Measurements from ENCODE around the gene TMEM101. TPM values are rescaled to one million over a fixed set of nuclear protein-coding genes. Genes with fewer than 3 reads are reported as not detected.
"Not testable (repeated sequence)": the region's sequence is repeated elsewhere in the genome, so short reads cannot be mapped to it uniquely, and the experiment has no call there.

TMEM101 gene
- total RNA-seq, 1 donor from 2014 or later = 67.3 TPM

DNA sequence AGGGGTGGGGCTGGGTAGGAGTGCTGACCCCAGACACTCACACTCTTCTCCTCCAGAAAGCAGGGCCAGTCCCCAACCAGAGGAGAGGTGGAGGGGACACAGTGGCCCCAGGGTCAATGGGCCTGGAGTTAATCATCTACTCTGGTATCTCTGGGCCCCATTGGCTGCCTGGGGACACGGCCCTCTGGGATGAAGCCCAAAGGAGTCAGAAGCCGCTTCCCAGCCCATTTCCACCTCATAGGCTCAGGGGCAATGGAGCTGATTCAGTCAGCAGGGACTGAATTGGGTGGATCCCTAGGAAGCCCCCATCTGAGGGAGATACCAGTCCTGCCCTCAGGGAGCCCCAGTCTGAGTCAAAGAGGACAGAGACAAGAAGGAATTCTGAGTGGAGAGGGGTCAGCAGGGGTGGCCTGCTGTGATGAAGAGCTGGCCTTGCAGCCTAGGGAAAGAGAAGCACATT lies 13.3 kb downstream of the TMEM101 start:
- Histone ChIP-seq H3K9ac (ENCODE audit: low read depth in 1 of 3, low read length in 3 of 3) (no peak overlapping the region), H3K9me3 (ENCODE audit: control insufficient read depth in 3 of 3, low read length in 3 of 3) (no peaks in the 10 kb centered on the region), H3K27me3 (ENCODE audit: control insufficient read depth in 3 of 3, insufficient read depth in 3 of 3, low read length in 3 of 3) (peaks cover 29 to 48% (median 33%) of the 10 kb centered on the region in 3 donors), H3K4me3 (ENCODE audit: low read length in 3 of 3) (no peak overlapping the region), H3K27ac (ENCODE audit: low read depth, low read length) (no peak overlapping the region), H3K36me3 (ENCODE audit: control insufficient read depth in 3 of 3, insufficient read depth in 3 of 3, low read length in 3 of 3) (no peaks in the 10 kb centered on the region), H3K4me1 (ENCODE audit: control insufficient read depth in 3 of 3, insufficient read depth in 3 of 3, low read length in 3 of 3) (peaks cover 16 to 19% (median 17%) of the 10 kb centered on the region in 3 donors)

DNA sequence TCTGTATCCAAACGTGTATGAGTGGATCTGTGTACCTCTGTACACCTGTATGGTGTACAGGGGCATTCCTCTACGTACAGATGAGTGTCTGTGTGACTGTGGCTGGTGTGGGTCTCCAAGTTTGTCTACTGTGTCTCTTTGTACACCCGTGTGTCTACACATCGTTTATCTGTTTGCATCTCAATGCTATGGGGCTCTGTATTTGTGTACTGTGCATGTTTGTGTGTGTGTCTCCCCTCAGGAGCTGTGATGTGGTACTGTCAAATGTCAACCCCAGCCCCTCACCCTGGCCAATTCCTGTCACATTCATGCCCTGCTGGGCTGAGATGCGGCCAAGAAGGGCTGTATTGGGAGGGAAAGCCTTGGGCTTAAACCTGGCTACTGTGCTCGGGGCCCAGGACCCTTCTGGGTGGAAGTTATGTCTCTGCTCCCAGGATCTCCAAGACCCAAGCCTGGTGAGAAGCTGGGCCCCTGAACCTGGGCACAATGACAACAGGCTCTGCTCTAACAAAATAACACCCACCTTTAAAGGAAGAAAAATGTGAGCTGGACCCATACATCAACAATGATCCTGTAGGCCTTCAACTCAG lies 13.8 kb downstream of the TMEM101 start:
- H3K27me3 ChIP-seq (ENCODE audit: control insufficient read depth in 3 of 3, insufficient read depth in 3 of 3, low read length in 3 of 3) = peaks cover 28 to 48% (median 32%) of the 10 kb centered on the region in 3 donors
- H3K36me3 ChIP-seq (ENCODE audit: control insufficient read depth in 3 of 3, insufficient read depth in 3 of 3, low read length in 3 of 3) = no peaks in the 10 kb centered on the region
- no peaks in the 10 kb centered on the region for H3K9me3 ChIP-seq (ENCODE audit: control insufficient read depth in 3 of 3, low read length in 3 of 3)
- no peak overlapping the region for H3K9ac ChIP-seq (ENCODE audit: low read depth in 1 of 3, low read length in 3 of 3)
- peaks cover 11 to 14% (median 12%) of the 10 kb centered on the region in 3 donors for H3K4me1 ChIP-seq (ENCODE audit: control insufficient read depth in 3 of 3, insufficient read depth in 3 of 3, low read length in 3 of 3)
- H3K27ac ChIP-seq (ENCODE audit: low read depth, low read length) = no peak overlapping the region
- H3K4me3 ChIP-seq (ENCODE audit: low read length in 3 of 3) = no peak overlapping the region

GRCh38 chr17:44000141-44000860 lies 14.5 kb downstream of the TMEM101 start:
- H3K27ac ChIP-seq (ENCODE audit: low read depth, low read length) = no peak overlapping the region
- H3K9ac ChIP-seq (ENCODE audit: low read depth in 1 of 3, low read length in 3 of 3) = no peak overlapping the region
- H3K27me3 ChIP-seq (ENCODE audit: control insufficient read depth in 3 of 3, insufficient read depth in 3 of 3, low read length in 3 of 3) = peaks cover 23 to 44% (median 28%) of the 10 kb centered on the region in 3 donors
- H3K4me3 ChIP-seq (ENCODE audit: low read length in 3 of 3) = no peak overlapping the region
- no peaks in the 10 kb centered on the region for H3K9me3 ChIP-seq (ENCODE audit: control insufficient read depth in 3 of 3, low read length in 3 of 3)
- H3K36me3 ChIP-seq (ENCODE audit: control insufficient read depth in 3 of 3, insufficient read depth in 3 of 3, low read length in 3 of 3) = no peaks in the 10 kb centered on the region
- peaks cover 5 to 7% (median 5%) of the 10 kb centered on the region in 3 donors for H3K4me1 ChIP-seq (ENCODE audit: control insufficient read depth in 3 of 3, insufficient read depth in 3 of 3, low read length in 3 of 3)

DNA sequence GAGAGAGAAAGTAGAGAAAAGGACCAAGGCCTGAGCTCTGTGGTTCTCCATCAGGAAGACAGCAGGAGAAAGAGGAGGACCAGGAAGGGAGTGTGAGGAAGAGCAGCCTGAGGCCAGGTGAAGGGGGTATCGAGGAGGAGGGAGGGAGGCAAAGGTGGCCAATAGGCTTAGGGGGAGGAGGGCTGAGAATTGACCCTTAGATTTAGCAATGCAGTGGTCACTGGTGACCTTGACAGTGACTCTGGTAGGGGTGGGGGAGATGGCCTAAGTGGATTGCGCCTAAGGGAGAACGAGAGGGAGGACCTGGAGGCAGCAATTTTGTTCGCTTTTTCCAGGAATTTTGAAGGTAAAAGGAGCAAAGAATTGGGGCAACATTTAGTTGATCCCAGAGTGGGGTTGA lies 15.7 kb downstream of the TMEM101 start:
- no peaks in the 10 kb centered on the region for H3K36me3 ChIP-seq (ENCODE audit: control insufficient read depth in 3 of 3, insufficient read depth in 3 of 3, low read length in 3 of 3)
- H3K4me1 ChIP-seq (ENCODE audit: control insufficient read depth in 3 of 3, insufficient read depth in 3 of 3, low read length in 3 of 3) = peaks cover 3 to 9% (median 8%) of the 10 kb centered on the region in 3 donors
- no peak overlapping the region for H3K4me3 ChIP-seq (ENCODE audit: low read length in 3 of 3)
- H3K9ac ChIP-seq (ENCODE audit: low read depth in 1 of 3, low read length in 3 of 3) = no peak overlapping the region
- H3K27ac ChIP-seq (ENCODE audit: low read depth, low read length) = no peak overlapping the region
- peaks cover 16 to 41% (median 27%) of the 10 kb centered on the region in 3 donors for H3K27me3 ChIP-seq (ENCODE audit: control insufficient read depth in 3 of 3, insufficient read depth in 3 of 3, low read length in 3 of 3)
- no peaks in the 10 kb centered on the region for H3K9me3 ChIP-seq (ENCODE audit: control insufficient read depth in 3 of 3, low read length in 3 of 3)

GRCh38 chr17:43998552-43998951 lies 16.2 kb downstream of the TMEM101 start:
- peaks cover 16 to 38% (median 27%) of the 10 kb centered on the region in 3 donors for H3K27me3 ChIP-seq (ENCODE audit: control insufficient read depth in 3 of 3, insufficient read depth in 3 of 3, low read length in 3 of 3)
- no peaks in the 10 kb centered on the region for H3K9me3 ChIP-seq (ENCODE audit: control insufficient read depth in 3 of 3, low read length in 3 of 3)
- H3K27ac ChIP-seq (ENCODE audit: low read depth, low read length) = no peak overlapping the region
- H3K9ac ChIP-seq (ENCODE audit: low read depth in 1 of 3, low read length in 3 of 3) = no peak overlapping the region
- no peaks in the 10 kb centered on the region for H3K36me3 ChIP-seq (ENCODE audit: control insufficient read depth in 3 of 3, insufficient read depth in 3 of 3, low read length in 3 of 3)
- peaks cover 3 to 9% (median 8%) of the 10 kb centered on the region in 3 donors for H3K4me1 ChIP-seq (ENCODE audit: control insufficient read depth in 3 of 3, insufficient read depth in 3 of 3, low read length in 3 of 3)
- no peak overlapping the region for H3K4me3 ChIP-seq (ENCODE audit: low read length in 3 of 3)

GRCh38 chr17:43997180-43997579 lies 17.6 kb downstream of the TMEM101 start:
- not testable (repeated sequence) for H3K9ac ChIP-seq (ENCODE audit: low read depth in 1 of 3, low read length in 3 of 3); H3K9me3 ChIP-seq (ENCODE audit: control insufficient read depth in 3 of 3, low read length in 3 of 3); H3K4me3 ChIP-seq (ENCODE audit: low read length in 3 of 3); H3K36me3 ChIP-seq (ENCODE audit: control insufficient read depth in 3 of 3, insufficient read depth in 3 of 3, low read length in 3 of 3); H3K27ac ChIP-seq (ENCODE audit: low read depth, low read length); H3K4me1 ChIP-seq (ENCODE audit: control insufficient read depth in 3 of 3, insufficient read depth in 3 of 3, low read length in 3 of 3)
- peaks cover 12 to 30% (median 21%) of the 10 kb centered on the region in 3 donors for H3K27me3 ChIP-seq (ENCODE audit: control insufficient read depth in 3 of 3, insufficient read depth in 3 of 3, low read length in 3 of 3)

DNA sequence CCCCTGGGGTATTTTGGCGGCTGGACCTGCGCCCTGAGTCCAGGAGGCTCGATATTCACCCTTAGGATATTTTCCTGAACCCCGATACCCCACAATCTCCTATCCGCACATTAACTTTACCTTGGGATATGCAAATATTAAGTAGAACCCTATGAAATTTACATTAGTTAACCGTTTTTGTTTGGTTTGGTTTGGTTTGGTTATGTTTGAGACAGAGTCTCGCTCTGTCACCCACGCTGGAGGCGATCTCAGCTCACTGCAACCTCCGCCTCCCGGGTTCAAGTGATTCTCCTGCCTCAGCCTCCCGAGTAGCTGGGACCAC lies 19.7 kb downstream of the TMEM101 start:
- H3K9ac ChIP-seq (ENCODE audit: low read depth in 1 of 3, low read length in 3 of 3) = no peak overlapping the region
- peaks cover 3 to 9% (median 8%) of the 10 kb centered on the region in 3 donors for H3K4me1 ChIP-seq (ENCODE audit: control insufficient read depth in 3 of 3, insufficient read depth in 3 of 3, low read length in 3 of 3)
- H3K4me3 ChIP-seq (ENCODE audit: low read length in 3 of 3) = no peak overlapping the region
- no peaks in the 10 kb centered on the region for H3K9me3 ChIP-seq (ENCODE audit: control insufficient read depth in 3 of 3, low read length in 3 of 3)
- no peak overlapping the region for H3K27ac ChIP-seq (ENCODE audit: low read depth, low read length)
- no peaks in the 10 kb centered on the region for H3K36me3 ChIP-seq (ENCODE audit: control insufficient read depth in 3 of 3, insufficient read depth in 3 of 3, low read length in 3 of 3)
- H3K27me3 ChIP-seq (ENCODE audit: control insufficient read depth in 3 of 3, insufficient read depth in 3 of 3, low read length in 3 of 3) = peaks cover 11 to 19% (median 18%) of the 10 kb centered on the region in 3 donors

GRCh38 chr17:43994272-43995149 lies 20.3 kb downstream of the TMEM101 start:
- peaks cover 3 to 9% (median 8%) of the 10 kb centered on the region in 3 donors for H3K4me1 ChIP-seq (ENCODE audit: control insufficient read depth in 3 of 3, insufficient read depth in 3 of 3, low read length in 3 of 3)
- H3K36me3 ChIP-seq (ENCODE audit: control insufficient read depth in 3 of 3, insufficient read depth in 3 of 3, low read length in 3 of 3) = no peaks in the 10 kb centered on the region
- H3K9ac ChIP-seq (ENCODE audit: low read depth in 1 of 3, low read length in 3 of 3) = peak overlapping the region in 1 of 3 donors; percentile 62
- H3K27ac ChIP-seq (ENCODE audit: low read depth, low read length) = no peak overlapping the region
- no peaks in the 10 kb centered on the region for H3K9me3 ChIP-seq (ENCODE audit: control insufficient read depth in 3 of 3, low read length in 3 of 3)
- peaks cover 11 to 19% (median 18%) of the 10 kb centered on the region in 3 donors for H3K27me3 ChIP-seq (ENCODE audit: control insufficient read depth in 3 of 3, insufficient read depth in 3 of 3, low read length in 3 of 3)
- no peak overlapping the region for H3K4me3 ChIP-seq (ENCODE audit: low read length in 3 of 3)

DNA sequence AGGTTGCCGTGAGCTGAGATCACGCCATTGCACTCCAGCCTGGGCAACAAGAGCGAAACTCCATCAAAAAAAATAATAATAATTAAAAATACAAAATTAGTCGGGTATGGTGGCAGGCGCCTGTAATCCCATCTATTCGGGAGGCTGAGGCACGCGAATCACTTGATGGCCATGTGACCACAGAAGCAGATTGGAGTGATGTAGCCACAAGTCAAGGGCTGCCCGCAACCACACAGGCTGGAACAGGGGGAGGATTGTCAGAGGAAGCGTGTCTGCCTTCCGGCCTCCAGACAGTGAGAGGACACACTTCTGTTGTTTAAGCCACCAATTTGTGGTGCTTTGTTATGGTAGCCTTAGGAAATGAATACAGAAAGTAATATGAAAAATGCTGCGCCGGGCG lies 22.1 kb downstream of the TMEM101 start:
- Histone ChIP-seq H3K9ac (ENCODE audit: low read depth in 1 of 3, low read length in 3 of 3) (no peak overlapping the region), H3K27me3 (ENCODE audit: control insufficient read depth in 3 of 3, insufficient read depth in 3 of 3, low read length in 3 of 3) (peaks cover 14 to 23% (median 22%) of the 10 kb centered on the region in 3 donors), H3K4me1 (ENCODE audit: control insufficient read depth in 3 of 3, insufficient read depth in 3 of 3, low read length in 3 of 3) (peaks cover 3 to 12% (median 11%) of the 10 kb centered on the region in 3 donors), H3K36me3 (ENCODE audit: control insufficient read depth in 3 of 3, insufficient read depth in 3 of 3, low read length in 3 of 3) (no peaks in the 10 kb centered on the region), H3K9me3 (ENCODE audit: control insufficient read depth in 3 of 3, low read length in 3 of 3) (no peaks in the 10 kb centered on the region), H3K4me3 (ENCODE audit: low read length in 3 of 3) (no peak overlapping the region), H3K27ac (ENCODE audit: low read depth, low read length) (no peak overlapping the region)

Data from skeletal muscle tissue (tissue), 4 donors.